BLaER1 treated with 17β-estradiol and CSF1 and Interleukin-3, amounts not matched to agents 10 nM and 100 nM (cell line): ENCODE measurements around the gene ZBTB7C.

Experiments
- H3K27ac ChIP-seq, 11 experiments: shearing (Covaris generic); formaldehyde crosslinking; 2 replicates each; pipeline ENCODE4 v1.8.1; 2022
- H3K27me3 ChIP-seq, 11 experiments: shearing (Covaris generic); formaldehyde crosslinking; 2 replicates each; pipeline ENCODE4 v1.8.1; 2022
- H3K36me3 ChIP-seq, 11 experiments: shearing (Covaris generic); formaldehyde crosslinking; 2 replicates each; pipeline ENCODE4 v1.8.1; 2022
- H3K4me1 ChIP-seq, 10 experiments: shearing (Covaris generic); formaldehyde crosslinking; 2 replicates each; pipeline ENCODE4 v1.8.1; 2022
- H3K4me2 ChIP-seq, 11 experiments: shearing (Covaris generic); formaldehyde crosslinking; 2 replicates each; pipeline ENCODE4 v1.8.1; 2022
- H3K4me3 ChIP-seq, 10 experiments: shearing (Covaris generic); formaldehyde crosslinking; 2 replicates each; pipeline ENCODE4 v1.8.1; 2022
- H3K9ac ChIP-seq, 11 experiments: shearing (Covaris generic); formaldehyde crosslinking; 2 replicates each; pipeline ENCODE4 v1.8.1; 2022
- H3K9me3 ChIP-seq, 11 experiments: shearing (Covaris generic); formaldehyde crosslinking; replicated peaks in 1 of 11; 2 replicates each; pipeline ENCODE4 v1.8.1; 2022
- H4K20me1 ChIP-seq, 11 experiments: shearing (Covaris generic); formaldehyde crosslinking; 2 replicates each; pipeline ENCODE4 v1.8.1; 2022
- Cebpa-rat ChIP-seq, 11 experiments: shearing (Covaris generic); IDR thresholded peaks; 2 replicates each; pipeline ENCODE4 v1.8.1; 2022

ZBTB7C gene

GRCh38 chr18:48215876-48216638 is 193.1 kb downstream of the ZBTB7C start:
- H4K20me1 ChIP-seq: no peaks in the 10 kb centered on the region
- H3K27ac ChIP-seq: no peak overlapping the region
- no peaks in the 10 kb centered on the region for H3K9me3 ChIP-seq
- 0 out of 20 replicates have a peak, but pooled peaks cover 0 to 3% (median 0%) of the 10 kb centered on the region in 10 experiments for H3K4me1 ChIP-seq
- no peak overlapping the region for H3K9ac ChIP-seq
- no peak overlapping the region for H3K4me3 ChIP-seq
- no peak overlapping the region for H3K4me2 ChIP-seq
- no peak for TF ChIP-seq Cebpa-rat (IDR thresholded peaks at IDR 0.05)
- H3K27me3 ChIP-seq: no peaks in the 10 kb centered on the region
- no peaks in the 10 kb centered on the region for H3K36me3 ChIP-seq

- Histone ChIP-seq H3K27ac (no peak overlapping the region), H3K4me1 (no peaks in the 10 kb centered on the region), H3K4me2 (no peak overlapping the region), H3K4me3 (no peak overlapping the region), H3K27me3 (no peaks in the 10 kb centered on the region), H3K9me3 (no peaks in the 10 kb centered on the region), H3K36me3 (no peaks in the 10 kb centered on the region), H4K20me1 (no peaks in the 10 kb centered on the region), H3K9ac (no peak overlapping the region)
- no peak for TF ChIP-seq Cebpa-rat (IDR thresholded peaks at IDR 0.05)
These were observed 195.4 kb downstream of the ZBTB7C start for GRCh38 chr18:48213791-48214190.

DNA sequence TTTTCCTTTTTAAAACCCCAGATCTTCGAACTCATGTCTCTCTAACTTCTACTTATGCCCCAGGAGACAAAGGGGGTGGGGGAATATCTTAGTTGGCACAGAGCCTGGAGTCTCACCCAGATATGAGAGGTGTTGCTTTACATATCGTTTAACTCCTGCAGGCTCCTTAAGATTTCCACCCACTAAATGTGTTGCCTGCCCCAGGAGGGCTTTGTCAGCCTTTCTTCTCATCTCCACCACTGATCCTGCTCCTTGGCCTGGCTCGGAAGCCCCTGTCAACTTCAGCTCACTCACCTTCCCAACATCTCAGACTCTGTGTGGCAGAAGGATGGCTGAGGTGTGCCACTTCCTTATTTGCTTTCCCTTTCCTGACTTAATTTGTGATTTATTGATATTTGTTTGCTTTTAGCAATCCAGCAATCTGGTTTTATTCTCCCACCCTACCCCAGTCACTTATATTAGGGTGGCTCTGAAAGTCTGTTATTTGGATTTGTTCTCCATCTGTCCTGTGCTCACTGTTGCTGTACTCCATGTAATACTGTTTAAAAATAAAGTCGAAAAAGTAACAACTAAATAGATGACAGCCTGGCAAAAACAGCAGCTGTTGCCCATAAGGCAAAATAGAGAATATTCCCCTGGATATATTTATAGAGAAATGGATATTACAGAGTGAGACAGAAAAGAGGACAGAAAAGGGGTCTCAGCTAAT is 200.6 kb downstream of the ZBTB7C start:
- H3K4me1 ChIP-seq: peaks cover 0 to 4% (median 0%) of the 10 kb centered on the region in 10 experiments; a peak in 1 of 20 replicates
- H3K27ac ChIP-seq: no peak overlapping the region
- no peaks in the 10 kb centered on the region for H3K27me3 ChIP-seq
- H4K20me1 ChIP-seq: no peaks in the 10 kb centered on the region
- H3K4me3 ChIP-seq: no peak overlapping the region
- no peak overlapping the region for H3K4me2 ChIP-seq
- H3K36me3 ChIP-seq: no peaks in the 10 kb centered on the region
- H3K9ac ChIP-seq: no peak overlapping the region
- no peak for TF ChIP-seq Cebpa-rat (IDR thresholded peaks at IDR 0.05)
- H3K9me3 ChIP-seq: no peaks in the 10 kb centered on the region

- no peaks in the 10 kb centered on the region for H3K9me3 ChIP-seq
- H4K20me1 ChIP-seq: no peaks in the 10 kb centered on the region
- no peak overlapping the region for H3K27ac ChIP-seq
- no peak overlapping the region for H3K4me2 ChIP-seq
- no peak for TF ChIP-seq Cebpa-rat (IDR thresholded peaks at IDR 0.05)
- H3K4me1 ChIP-seq: peaks cover 0 to 5% (median 0%) of the 10 kb centered on the region in 10 experiments; a peak in 1 of 20 replicates
- no peak overlapping the region for H3K9ac ChIP-seq
- H3K4me3 ChIP-seq: no peak overlapping the region
- H3K36me3 ChIP-seq: no peaks in the 10 kb centered on the region
- H3K27me3 ChIP-seq: no peaks in the 10 kb centered on the region
These were observed 201.4 kb downstream of the ZBTB7C start for GRCh38 chr18:48207733-48208132.

DNA sequence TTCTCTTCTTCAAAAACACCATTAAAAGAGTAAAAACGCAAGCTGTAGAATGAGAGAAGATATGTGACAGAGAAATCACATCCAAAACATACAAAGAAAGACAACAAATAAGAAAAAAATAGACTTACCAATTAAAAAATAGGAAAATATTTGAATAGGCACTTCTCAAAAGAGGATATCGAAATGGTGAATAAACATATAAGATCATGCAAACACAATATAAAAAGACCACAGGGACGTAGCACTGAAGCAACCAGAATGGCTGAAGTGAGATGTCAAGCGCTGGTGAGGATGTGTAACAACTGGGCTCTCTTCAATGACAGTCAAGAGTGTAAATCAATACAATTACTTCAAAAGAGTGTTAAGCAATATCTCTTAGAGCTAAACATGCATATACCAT is 202.3 kb downstream of the ZBTB7C start:
- Histone ChIP-seq H3K27ac (no peak overlapping the region), H3K9ac (no peak overlapping the region)

GRCh38 chr18:48203961-48204666 is 205.1 kb downstream of the ZBTB7C start:
- peaks cover 0 to 5% (median 0%) of the 10 kb centered on the region in 10 experiments; a peak in 1 of 20 replicates for H3K4me1 ChIP-seq
- no peaks in the 10 kb centered on the region for H3K36me3 ChIP-seq
- H4K20me1 ChIP-seq: no peaks in the 10 kb centered on the region
- peak overlapping the region in 1 of 11 experiments; percentile 15; a peak in 1 of 22 replicates for H3K4me2 ChIP-seq
- no peak overlapping the region for H3K9ac ChIP-seq
- H3K27me3 ChIP-seq: no peaks in the 10 kb centered on the region
- no peak overlapping the region for H3K4me3 ChIP-seq
- no peaks in the 10 kb centered on the region for H3K9me3 ChIP-seq
- TF ChIP-seq Cebpa-rat (IDR thresholded peaks at IDR 0.05): no peak
- H3K27ac ChIP-seq: no peak overlapping the region

More for the DNA sequence above, 202.3 kb downstream of the ZBTB7C start:
- H3K27me3 ChIP-seq: no peaks in the 10 kb centered on the region
- H3K9me3 ChIP-seq: no peaks in the 10 kb centered on the region
- H3K4me1 ChIP-seq: peaks cover 0 to 5% (median 0%) of the 10 kb centered on the region in 10 experiments; a peak in 1 of 20 replicates
- H3K36me3 ChIP-seq: no peaks in the 10 kb centered on the region
- TF ChIP-seq Cebpa-rat (IDR thresholded peaks at IDR 0.05): no peak
- no peaks in the 10 kb centered on the region for H4K20me1 ChIP-seq
- H3K4me2 ChIP-seq: no peak overlapping the region
- no peak overlapping the region for H3K4me3 ChIP-seq

DNA sequence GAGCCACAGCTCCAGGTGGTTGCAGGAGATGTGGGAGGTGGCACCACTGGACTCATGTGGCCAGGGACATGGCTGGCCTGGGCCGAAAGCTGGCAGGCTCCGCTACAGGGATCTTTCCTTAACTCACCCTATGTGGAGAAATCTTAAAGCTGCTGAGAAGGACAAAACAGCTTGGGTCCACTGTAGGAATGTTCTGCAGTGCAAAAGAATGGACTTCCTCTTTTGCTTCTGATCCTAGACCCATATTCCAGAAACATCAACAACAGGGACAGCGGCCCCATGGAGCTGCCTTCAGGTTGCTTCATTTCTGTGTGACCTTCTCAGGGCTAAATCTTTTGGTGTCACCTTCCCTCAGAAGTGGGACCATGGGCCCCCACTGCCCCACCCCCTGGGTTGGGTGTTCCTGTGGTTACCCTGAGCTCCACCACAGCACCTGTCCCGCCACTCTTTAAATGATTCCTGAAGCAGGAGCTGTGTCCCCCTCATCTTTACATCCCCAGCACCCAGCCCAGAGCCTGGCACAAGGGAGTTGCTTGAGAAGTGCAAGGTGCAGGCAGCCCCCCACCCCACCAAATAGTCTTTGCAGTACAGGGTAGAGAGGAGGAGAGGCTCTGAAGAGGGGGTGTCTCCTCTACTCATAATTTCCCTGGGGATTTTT is 205.8 kb downstream of the ZBTB7C start:
- no peaks in the 10 kb centered on the region for H3K27me3 ChIP-seq
- no peak overlapping the region for H3K27ac ChIP-seq

DNA sequence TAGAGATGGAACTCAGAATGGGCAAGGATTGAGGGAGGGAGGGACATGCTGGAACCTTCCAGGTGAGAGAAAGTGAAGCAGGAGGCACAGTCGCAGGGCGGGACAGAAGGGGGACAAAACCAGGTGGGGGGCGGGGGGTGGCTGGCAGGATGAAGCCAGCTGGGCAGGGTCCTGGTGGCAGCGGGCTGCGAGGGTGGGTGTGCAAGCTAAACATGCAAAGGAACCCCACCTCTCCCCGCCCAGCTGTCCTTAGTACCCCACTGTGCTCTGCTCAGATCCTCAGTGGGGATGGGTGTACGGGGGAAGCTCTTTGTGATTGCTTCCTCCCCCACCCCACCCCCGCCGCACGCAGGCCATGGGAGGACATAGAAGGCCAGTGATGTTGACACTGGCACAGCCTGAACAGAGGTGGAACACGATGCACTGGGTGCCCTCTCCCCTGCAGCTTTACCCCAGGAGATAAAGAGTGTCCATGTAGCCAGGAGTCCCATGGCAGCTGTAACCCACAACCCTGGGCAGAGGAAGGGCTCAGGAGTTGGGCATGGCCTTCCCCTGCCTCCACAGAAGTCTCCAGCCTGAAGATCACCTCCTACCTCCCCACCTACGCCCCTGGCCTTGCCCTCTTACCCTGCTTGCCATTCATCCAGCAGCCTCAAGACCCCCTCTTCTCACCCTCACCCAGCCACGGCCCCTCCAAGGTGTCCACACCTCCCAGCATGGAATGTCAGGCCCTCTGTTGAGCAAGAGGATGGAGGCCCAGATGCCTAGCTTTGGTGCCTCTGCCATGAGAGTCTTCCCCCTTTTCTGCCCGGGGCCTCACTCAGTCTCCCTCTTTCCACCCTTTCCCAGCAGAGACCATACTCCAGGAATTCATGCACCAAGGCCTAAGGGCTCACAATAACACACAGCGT is 206.6 kb downstream of the ZBTB7C start:
- Histone ChIP-seq H4K20me1 (no peaks in the 10 kb centered on the region), H3K27ac (no peak overlapping the region), H3K27me3 (no peaks in the 10 kb centered on the region), H3K9me3 (no peaks in the 10 kb centered on the region), H3K4me3 (no peak overlapping the region), H3K9ac (no peak overlapping the region), H3K4me1 (peaks cover 0 to 5% (median 0%) of the 10 kb centered on the region in 10 experiments; a peak in 1 of 20 replicates), H3K4me2 (no peak overlapping the region), H3K36me3 (no peaks in the 10 kb centered on the region)
- no peak for TF ChIP-seq Cebpa-rat (IDR thresholded peaks at IDR 0.05)

More for the DNA sequence above, 205.8 kb downstream of the ZBTB7C start:
- H3K9me3 ChIP-seq: no peaks in the 10 kb centered on the region
- H3K4me1 ChIP-seq: peaks cover 0 to 5% (median 0%) of the 10 kb centered on the region in 10 experiments; a peak in 1 of 20 replicates
- no peaks in the 10 kb centered on the region for H4K20me1 ChIP-seq
- no peak for TF ChIP-seq Cebpa-rat (IDR thresholded peaks at IDR 0.05)
- H3K36me3 ChIP-seq: no peaks in the 10 kb centered on the region
- no peak overlapping the region for H3K9ac ChIP-seq
- no peak overlapping the region for H3K4me3 ChIP-seq
- peak overlapping the region in 1 of 11 experiments; percentile 15; a peak in 1 of 22 replicates for H3K4me2 ChIP-seq
